Activated CD4-positive, alpha-beta T cell treated with anti-CD3 and anti-CD28 coated beads, Interleukin-2, amount 50 U/mL, for 48 hours (primary cell): ENCODE measurements around the gene PC.

Experiments
- DNase-seq, 2 experiments: peaks; one replicate each; pipeline ENCODE4 v3.0.0-alpha.2; 2020

The PC gene

DNA sequence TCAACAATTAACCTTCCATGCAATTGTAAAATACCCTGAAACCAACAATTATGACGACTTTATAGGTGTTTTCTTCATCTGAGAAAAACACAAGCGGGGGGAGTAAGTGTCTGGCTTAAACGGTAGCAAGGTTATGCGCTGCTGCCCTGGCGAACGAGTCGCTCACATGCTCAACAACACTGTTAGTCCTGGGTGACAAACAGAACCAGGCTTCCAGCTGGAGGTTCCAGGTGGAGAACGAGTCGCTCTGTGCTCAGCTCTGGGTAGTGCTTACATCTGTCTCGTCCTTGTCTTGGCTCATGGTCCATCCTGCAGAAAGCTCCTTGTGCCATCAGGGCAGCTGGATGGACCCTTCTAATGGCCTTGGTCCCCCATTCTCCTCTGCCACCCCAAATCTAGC is 48.2 kb downstream of the PC start:
- no peak for DNase-seq

DNA sequence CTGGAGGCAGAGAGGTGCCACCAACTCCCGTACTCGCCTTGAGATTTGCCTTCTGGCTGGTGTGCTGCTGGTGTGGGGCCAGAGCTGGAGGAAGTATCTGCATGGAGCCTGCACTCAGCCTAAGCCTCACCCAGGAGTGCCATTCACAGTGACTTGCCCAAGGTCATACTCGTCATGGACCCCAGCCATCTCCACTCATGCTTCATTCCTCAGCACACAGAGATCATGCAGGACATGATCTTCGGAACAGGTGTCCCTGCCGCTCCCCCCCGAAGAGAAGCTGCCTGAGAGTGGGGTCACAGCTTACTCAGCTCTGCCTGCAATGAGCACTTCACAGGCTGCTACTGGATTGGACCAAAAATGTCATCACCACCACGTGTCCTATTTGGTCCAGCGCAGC is 49.0 kb downstream of the PC start:
- no peak for DNase-seq

DNA sequence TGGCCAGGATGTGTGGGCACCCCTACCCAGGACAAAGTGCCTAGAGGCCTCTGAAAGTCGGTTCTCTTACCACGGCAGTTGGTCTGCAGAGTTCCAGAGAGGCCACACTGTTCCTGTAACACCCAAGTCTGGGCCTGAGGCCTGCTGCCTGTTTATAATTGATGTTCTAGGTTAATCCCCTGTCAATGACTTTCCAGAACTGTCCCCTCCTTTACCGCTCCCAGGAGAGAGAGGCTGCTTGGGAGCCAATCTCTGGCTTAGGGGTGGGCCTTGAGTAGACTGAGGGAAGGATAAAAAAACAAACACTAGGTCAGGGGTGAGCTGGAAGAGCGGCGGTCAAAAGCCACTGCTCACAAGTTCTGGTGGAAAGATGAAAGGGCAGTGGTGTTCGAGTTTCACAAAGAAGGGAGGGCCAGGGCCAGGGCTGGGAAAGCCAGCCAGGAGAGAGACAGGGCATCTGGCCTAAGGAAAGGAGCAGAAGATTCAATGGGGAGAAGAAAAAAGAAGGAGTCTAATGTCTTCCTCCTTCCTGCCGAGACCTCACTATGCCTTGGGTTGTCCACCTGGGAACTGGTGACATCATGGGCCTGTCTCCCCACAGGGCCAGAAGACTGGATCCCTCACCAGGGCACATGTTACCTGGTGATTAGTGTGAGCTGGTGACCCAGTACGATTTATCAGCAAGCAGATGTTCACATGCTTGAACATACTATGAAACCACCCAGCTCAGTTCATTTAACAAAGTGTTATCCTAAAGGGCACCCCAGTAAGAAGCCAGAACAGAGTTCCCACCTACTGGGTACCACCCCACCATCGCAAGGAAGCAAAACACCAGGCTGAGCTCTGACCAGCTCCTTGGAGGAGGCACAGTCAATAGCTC is 50.2 kb downstream of the PC start:
- DNase-seq: no peak

DNA sequence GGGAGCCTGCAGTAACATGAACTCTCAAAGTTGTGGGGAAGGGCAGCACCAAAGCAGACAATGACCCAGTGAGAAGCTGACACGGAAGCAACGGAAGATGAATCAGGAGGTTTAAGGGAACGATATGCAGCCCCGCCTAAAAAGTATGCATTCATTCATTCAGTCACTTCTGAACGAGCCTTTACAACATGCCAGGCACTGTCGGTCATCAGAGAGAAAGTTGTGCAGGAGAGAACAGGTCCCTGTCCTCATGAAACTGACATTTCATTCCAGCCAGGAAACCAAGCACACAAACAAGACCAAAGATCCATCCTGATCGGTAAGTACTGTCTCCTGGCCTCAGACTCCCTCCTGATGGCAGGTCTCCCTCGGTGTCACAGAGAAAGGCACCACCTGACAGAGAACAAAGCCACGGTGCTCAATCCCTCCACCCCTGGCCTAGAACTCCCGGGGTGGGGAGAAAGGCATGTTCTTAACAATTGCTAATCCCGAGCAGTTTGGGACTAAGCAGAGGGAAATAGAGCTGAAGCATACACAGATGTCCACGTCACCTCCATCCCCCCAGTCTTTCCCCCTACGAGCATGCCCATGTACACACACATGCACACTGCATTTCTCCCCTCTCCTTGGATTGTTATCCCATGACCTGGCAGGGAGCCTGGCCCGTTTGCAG is 52.0 kb downstream of the PC start:
- no peak for DNase-seq

DNA sequence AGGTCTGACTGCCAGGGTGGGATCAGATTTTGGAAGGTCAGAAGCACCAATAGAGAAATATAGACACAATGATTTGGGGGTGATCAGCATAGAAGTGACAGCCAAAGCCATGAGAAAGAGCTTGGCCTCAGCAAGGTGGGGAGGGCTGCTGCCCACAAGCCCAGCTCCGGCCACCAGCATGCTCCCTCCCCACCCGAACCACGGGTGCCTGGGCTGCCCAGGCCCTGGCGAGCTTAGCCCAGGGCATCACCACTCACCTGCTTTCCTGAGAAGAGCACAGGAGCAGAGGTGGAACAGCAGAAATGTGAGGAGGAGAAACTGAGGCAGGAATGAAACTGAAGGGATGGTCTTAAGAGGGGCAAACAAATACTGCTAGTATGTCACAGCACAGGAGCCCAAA is 52.6 kb downstream of the PC start:
- no peak for DNase-seq

DNA sequence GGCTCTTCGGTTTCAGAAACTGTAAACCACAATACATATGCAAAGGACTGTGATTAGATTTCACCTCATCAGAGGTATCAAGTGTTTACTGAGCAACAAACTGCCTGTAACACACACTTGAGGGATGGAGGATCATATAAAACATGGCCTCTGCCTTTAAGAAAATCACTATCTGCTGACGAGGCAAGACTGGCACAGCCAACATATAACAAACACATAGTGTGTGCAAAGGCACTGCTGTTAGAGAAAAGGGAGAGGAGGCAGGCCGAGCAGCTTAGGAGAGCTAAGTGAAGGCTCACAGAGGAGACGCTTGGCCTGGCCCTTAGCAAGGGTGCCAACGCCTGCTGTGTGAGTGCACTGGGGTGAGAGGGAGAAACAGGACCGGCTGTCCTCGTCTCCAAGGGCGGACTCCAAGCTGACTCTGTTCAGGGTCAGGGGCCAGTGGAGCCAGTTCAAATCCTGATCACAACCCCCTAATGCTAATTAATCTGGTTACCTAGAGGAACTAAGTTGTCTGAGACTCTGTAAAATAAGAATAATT is 53.1 kb downstream of the PC start:
- DNase-seq: no peak

DNA sequence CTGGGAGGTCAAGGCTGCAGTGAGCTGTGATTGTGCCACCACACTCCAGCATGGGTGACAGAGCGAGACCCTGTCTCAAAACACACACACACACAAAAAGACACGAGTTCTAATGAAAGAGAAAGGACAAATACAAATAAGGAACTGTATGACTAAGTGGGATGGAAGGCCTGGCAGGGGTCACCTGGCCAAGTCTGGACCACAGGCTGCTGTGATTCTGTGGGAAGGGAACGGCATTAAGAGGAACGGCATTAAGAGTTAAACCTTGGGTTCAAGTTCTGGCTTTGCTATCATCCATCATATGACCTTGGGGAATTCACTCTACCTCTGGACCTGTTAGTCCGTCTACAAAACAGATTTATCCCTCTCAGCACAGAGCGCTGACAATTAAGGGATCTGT is 53.6 kb downstream of the PC start:
- DNase-seq: no peak

DNA sequence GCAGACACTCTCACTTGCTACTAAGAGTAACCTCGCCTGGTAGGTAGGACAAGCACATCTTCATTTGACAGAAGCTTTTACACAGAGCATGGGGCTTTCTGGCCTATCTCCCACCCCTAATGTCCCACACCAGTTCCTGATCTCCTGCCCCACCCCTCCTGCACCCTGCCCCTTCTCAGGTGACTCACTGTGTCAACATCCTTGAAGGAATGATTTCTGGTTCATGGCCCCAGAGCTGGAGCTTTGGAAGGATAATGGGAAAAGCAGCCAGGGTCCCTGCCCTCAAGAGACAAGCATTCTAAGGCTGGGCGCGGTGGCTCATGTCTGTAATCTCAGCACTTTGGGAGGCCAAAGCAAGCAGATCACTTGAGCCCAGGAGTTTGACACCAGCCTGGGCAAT is 54.1 kb downstream of the PC start:
- DNase-seq: no peak

DNA sequence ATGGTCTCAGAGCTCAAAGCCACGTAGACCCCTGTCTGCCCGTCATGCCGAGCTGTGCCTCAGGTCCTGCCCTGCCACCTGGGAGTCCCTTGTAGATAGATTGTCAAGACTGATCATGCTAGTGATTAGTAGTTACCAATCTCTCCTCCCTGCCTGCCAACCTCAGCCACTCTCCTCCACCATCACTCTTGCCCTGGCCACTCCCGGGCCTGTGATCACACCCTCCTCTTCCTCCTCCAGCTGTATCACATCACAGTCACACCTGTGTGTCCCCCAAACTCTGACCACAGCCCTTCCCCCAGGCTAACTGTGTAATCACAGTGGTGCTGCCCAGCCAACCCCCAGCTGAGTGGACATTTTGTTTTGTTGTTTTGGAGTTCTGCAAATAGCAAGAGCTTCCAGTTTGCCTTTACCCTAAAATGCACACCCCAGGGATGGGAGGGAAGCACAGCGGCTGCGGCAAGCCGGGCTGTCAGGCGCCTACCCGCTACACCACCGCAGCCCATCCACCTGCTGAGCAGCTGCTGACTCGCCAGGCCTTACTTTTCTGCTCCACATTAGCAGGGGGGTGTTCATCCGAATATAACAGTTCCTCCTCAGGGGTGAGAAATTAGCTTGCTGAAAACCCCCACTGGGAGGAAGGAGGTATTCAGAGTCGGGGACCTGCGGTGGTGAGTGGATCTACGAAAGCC is 55.6 kb downstream of the PC start:
- DNase-seq: no peak

DNA sequence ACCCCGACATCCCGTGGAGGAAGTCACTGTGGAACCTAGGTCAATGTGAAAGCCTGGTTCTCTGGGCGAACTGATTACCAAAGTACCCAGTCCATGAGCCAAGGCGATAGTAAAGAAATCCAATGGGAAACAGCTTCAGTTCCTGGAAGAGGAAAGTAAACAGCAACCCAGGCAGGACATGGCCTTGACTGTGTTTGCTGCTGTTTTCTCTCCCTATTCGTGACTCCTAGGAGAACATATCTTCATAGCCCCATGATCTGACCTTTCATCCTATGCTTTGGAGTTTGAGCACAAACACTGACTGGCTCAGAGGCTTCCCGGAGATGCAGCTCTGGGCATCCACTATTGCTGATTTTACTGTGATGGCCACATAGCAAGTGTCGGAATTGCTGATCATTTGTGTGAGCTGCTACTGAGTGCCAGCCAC is 56.2 kb downstream of the PC start:
- no peak for DNase-seq

DNA sequence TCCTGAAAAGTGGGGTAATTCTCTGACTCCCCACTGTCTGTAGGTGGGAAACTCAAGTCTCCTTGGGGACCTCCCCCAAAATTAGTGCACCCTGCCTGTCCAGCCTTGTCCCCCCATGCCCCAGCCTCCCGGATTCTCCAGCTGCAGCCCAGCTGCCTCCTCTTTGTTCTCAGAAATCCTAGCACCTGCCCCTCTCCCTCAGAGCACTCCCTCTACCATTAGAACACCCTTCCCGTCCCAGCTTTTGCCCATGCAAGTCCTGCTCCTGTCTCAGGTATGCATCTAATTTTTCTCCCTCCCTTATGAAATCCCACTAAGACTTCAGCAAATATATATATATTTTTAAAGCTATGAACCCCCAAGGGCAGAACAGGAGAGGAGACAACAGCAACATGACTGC is 64.0 kb downstream of the PC start:
- no peak for DNase-seq

DNA sequence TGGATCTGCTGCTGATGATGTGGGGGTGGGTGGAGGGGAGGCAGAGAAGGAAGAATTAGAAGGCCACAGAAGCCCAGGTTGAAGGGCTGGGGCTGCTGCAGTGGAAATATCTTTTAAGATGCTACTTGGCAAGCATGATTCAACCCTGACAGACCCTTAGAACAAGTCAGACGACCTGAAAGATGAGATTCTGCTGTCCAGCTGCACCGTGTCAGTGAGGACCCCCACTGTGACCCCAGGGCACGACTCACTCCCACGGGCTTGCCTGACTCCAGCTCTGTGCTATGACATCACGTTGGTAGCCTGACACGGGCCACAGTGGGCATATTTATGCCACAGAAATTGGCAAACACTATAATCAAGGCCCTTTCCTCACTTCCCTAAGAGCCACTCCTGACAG is 65.3 kb downstream of the PC start:
- DNase-seq: no peak

DNA sequence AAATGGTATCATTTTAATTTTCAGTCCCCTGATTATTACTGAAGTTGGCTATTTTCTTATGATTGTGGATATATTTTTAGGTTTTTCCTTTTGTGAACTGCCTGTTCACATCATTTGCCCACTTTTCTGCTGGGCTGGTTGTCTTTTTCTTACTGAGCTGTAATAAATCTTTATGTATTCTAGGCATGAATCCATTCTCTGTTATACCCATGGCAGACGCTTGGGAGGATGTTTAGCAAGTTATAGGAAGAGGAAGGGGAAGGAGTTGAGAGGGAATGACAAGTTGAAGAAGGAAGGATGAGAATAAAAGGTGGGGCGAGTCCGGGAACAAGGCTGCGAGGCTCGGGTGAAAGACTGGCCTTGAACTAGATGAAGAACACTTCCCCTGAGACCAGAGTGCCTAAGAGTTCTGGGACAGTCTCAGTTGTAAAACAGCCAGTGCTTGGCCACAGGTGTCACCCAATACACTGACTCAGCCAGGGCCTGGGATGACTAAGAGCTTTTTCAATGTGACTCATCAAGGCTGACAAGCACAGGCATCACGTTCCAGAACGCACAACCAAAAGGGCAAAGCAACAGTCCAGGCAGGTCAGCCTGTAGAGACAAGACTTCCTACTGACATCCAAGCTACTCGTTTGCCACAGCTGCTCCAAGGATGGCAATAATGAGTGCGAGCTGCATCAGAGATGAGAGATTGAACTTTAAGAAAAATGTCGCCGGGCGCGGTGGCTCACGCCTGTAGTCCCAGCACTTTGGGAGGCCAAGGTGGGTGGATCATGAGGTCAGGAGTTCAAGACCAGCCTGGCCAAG is 66.1 kb downstream of the PC start:
- peak; percentile 68 to 80 for DNase-seq

DNA sequence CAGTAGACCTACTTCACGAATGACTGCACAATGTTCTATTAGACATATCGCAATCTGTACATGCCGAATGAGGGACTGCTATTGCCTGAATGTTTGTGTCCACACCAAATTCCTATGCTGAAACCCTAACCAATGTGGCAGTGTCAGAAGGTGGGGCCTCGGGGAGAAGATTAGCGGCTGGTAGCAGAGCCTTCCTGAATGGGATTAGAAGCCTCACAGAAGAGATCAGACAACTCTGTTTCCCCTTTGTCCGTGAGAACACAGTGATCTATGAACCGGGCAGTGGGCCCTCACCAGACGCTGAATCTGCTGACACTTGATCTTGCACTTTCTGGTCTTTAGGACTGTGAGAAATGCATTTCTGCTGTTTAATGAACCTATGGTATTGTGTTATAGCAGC is 68.2 kb downstream of the PC start:
- no peak for DNase-seq

DNA sequence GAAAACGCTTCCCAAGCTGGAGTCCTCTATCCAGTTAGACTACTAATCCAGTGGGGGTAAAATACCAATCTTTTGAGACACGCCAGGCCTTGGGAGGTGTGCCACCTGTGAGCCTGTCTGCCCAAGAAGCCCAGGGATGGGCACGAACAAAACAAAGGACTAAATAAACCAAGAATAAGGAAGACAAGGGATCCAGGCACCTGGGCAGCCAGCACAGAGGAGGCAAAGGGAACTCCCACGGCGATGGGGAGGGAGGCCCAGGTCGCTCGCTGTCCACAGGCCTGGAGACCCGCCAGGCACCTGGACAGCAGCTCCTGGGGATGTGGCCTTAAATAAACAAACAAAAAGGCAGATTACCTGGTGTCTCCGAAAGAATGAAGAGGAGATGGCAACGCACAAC is 69.9 kb downstream of the PC start:
- DNase-seq: no peak

DNA sequence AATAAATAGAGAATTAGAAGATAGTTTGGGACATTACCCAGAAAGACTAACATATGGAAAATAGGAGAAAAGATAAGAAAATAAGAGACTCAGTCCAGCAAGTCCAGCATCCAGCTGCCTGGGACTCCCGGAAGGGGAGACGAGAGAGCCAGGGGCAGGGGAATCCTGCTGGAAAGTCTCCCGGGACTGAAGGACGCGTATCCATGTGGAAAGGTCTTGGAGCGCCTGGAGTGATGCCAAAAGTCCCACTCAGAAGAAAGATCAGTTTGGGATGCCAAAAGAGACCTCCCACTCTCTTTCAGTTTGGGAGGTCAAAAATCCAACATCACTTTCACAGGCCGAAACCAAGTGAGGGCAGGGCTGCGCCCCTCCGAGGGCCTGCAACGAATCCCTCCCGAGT is 70.7 kb downstream of the PC start:
- no peak for DNase-seq

DNA sequence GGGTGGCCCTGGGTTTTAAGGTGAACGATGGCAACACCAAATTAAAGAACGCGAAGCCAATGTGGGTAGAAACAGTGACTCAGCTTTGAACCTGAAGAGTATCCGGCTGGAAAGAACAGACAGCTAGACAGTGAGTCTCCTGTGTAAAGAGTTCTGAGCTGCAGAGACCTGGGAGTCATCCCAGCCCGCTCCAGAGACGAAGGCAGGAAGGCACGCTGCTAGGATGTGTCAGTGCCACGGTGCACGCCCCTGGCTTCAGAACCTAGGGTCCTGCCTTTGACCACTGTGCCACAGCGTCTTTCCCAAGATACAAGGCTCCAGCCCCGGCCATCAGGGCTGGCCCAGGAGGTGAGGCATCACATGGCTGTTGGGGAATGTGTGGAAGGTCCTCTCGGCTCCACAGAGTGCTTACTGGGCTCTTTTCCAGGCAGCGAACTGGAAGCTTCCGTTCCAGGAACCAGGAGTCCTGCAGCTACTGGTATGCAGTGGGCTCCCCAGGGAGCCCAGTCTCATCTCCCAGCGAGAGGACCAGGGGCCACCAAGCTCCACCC is 71.4 kb downstream of the PC start:
- no peak for DNase-seq

DNA sequence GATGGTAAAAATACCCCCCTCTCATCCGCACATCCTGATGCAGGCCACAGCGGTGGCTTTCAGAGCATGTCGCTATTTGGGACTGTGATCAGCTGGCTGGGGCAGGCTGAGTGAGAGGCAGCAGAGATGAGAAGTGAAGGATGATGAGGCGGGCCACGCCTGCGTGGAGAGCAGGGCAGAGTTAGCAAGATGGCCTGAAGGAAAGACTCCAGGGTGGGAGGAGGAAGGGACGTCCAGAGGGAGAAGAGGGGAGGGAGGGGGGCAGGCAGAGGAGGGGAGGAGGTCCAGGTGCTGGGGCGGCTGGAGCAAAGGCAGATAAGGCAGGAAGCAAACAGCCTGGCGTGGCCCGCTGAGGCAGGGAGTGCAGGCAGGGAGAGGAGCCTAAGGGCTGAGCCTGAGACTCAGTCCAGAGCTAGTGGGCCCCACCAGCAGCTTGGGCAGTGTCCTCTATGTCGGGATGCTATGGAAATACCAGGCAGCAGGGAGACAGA is 72.2 kb downstream of the PC start:
- no peak for DNase-seq

DNA sequence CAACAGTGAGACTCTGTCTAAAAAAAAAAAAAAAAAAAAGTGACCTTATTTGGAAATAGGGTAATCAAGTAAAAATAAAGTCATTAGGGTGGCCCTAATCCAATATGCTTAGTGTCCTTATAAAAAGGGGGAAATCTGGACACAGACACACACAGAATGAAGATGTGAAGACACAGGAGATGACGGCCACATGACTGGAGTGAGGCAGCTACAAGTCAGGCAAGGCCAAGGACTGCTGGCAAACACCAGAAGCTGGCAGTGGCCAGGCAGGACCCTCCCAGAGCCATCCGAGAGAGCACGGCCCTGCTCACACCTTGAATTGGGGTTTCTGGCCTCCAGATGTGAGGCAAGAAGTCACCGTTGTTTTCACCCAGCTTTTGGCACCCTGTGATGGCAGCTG is 72.7 kb downstream of the PC start:
- no peak for DNase-seq

DNA sequence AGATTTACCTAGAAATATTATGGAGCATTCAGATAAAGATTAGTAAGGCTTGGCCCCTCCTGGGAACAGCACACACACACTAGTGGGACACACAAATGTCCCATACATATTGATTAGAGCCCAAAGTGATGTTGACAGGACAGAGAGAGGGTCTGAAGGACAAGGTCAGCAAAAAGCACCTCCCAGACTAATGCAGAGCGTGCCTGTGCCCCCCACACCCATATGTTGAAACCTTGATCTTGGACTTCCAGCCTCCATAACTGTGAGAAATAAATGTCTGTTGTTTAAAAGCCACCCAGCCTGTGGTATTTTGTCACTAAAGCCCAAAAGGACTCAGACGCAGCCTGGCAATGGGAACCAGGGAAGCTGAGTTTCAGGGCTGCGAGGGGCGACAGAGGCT is 73.7 kb downstream of the PC start:
- DNase-seq: no peak

DNA sequence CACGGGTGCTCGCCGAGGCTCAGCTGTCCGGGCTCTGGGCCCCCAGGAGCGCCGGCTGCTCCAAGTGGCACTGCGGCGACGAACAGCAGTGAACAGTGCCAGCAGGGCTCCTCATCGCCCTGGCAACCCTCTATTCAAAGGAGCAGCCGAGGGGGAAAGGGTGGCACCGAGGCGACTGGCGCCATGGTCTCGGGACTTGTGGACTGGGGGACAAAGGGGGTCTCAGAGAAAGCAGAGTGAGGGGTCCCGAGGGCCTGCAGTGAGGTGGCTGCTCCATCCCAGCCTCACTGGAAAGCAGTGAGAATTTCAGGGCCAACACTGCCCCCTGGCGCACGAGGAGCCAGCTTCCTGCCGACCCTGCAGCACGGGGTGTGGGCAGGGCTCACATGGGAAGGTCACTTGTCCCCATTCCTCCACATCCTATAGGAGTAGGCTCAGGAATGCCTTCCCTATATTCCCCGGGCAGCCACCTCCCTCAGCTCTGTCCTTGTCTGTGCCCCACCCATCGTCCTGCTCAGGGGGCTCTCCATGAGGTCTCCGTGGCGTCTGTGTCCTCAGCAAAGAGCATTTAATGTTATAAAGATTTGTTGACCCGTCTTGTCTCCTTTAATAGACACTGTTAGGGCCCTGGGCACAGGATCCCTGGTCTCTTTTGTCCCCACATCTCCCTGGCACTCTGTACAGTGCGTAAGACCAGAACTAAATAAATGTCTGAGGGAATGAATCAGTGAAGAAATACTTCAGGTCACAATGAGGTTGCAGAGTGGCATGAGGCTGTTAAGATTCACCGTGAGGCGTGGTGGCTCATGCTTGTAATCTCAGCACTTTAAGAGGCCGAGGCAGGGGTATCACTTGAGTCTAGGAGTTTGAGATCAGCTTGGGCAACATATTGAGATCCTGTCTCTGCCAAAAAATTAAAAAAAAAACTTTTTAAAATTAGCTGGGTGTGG is 74.9 kb downstream of the PC start:
- peak; percentile 76 to 82 for DNase-seq
